GM12892 (cell line): ENCODE results near the gene TC2N.

ENCODE experiments used
- POLR2A ChIP-seq: IDR thresholded peaks from 2 replicates; pipeline ENCODE4 v1.6.1; 2011; ENCODE audit warnings: low read depth, low read length, control low read depth
- POLR2AphosphoS5 ChIP-seq: IDR thresholded peaks from 2 replicates; pipeline ENCODE4 v1.6.1; 2011; ENCODE audit warnings: low read depth, low read length, control low read depth
- TAF1 ChIP-seq: IDR thresholded peaks from 2 replicates; pipeline ENCODE4 v1.6.1; 2011; ENCODE audit warnings: low read depth, mild to moderate bottlenecking, control low read depth, low read length, borderline replicate concordance

GRCh38 chr14:91835920-91836843, 31.2 kb downstream of the TC2N start:
- TF ChIP-seq TAF1, result no peak
- no peak for TF ChIP-seq POLR2A
- no peak for TF ChIP-seq POLR2AphosphoS5
